RWPE1 (cell line): ENCODE results near the gene CDC42SE2.
"Not testable (repeated sequence)": the region's sequence is repeated elsewhere in the genome, so short reads cannot be mapped to it uniquely, and the experiment has no call there.

Experiments used
- CTCF ChIA-PET: fragments of 350-600 bp; sonication (Branson Sonifier 250); formaldehyde crosslinking; extraction: SDS; loops from one replicate; lab custom pipeline; 2021; lab: Yijun Ruan, JAX
- POLR2A ChIA-PET: fragments of 400-600 bp; formaldehyde crosslinking; extraction: SDS; loops from one replicate; lab custom pipeline; 2020; ENCODE audit warnings: antibody characterized with exemption; ENCODE audit not compliant: low non-redundant PET; lab: Yijun Ruan, JAX
- DNase-seq: peaks from one replicate; pipeline ENCODE4 v3.0.0; 2012; ENCODE audit warnings: low spot score
- H3K27ac ChIP-seq: fragments of 450-650 bp; 2 replicates; pipeline ENCODE4 v1.5.1; 2017
- CTCF ChIP-seq: fragments of 450-650 bp; conservative IDR thresholded peaks from 2 replicates; pipeline ENCODE4 v1.5.1; 2017; ENCODE audit warnings: low read depth, mild to moderate bottlenecking

Gene CDC42SE2

DNA sequence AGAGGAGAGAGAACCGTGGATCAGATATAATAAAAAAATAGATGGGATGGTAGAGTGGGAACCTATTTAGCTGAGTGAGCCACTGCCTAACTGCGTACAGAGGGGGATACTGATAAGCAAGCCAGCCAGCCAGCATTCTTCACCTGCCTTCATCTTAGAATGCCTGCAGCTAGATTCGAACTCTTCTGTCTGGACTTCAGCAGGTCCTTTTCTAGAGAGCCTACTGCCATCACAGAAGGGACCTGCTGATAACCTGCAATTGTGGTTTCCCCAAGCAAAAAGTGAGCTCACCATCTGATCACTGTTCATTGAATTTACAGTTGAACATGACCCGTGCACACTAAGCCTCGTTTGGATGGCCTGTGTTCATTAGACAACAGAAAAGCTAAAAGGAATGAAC lies 109.4 kb downstream of the CDC42SE2 start:
- ChIA-PET CTCF (interaction anchor here (0.8 kb wide), 1 partner anchor 107 kb away, joined by 3 read pairs; no protein-coding TSS in a partner anchor), POLR2A (no interaction called here)
- DNase-seq = no peak
- no peak for TF ChIP-seq CTCF
- no peak overlapping the region for H3K27ac ChIP-seq

DNA sequence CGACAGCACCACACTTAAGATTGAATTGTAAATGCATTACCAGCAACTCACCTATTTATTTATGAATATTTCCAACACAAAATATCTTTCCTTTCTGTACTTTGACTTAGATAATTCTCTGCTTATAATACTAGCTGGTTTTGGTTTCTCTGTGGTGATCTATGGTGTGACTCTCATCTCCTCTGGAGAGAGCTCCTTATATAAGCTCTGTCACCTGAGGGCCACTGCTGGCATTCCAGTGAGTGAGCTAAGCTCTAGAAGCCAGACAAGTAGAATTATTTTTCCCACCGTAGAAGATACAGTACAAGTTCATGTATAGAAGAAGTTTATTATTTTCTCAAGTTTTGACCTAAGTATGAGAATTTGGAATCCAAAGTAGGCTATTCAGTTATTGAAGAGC lies 111.5 kb downstream of the CDC42SE2 start:
- TF ChIP-seq CTCF = no peak
- no peak for DNase-seq
- no peak overlapping the region for H3K27ac ChIP-seq
- POLR2A ChIA-PET = no interaction called here
- CTCF ChIA-PET = interaction anchor here (0.7 kb wide), 1 partner anchor 22 kb away, joined by 5 read pairs; no protein-coding TSS in a partner anchor

DNA sequence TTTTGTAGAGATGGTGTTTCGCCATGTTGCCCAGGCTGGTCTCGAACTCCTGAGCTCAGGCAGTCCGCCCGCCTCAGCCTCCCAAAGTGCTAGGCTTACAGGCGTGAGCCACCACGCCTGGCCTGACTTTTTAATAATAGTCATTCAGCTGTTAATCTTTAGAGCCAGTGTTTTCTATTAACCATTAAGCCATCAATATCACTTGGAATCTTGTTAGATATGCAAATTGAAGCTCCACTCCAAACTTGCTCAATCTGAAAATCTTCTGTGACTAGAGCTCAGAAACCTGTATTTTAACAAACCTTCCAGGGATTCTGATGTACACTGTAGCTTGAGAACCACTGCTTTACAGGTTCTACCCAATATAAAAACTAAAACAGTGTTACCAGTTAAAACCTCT lies 113.5 kb downstream of the CDC42SE2 start:
- no peak for TF ChIP-seq CTCF
- DNase-seq = no peak
- CTCF ChIA-PET = interaction anchor here (0.7 kb wide), 2 partner anchors 302 to 1369 kb away, joined by 3 to 7 read pairs; no protein-coding TSS in a partner anchor
- no peak overlapping the region for H3K27ac ChIP-seq
- POLR2A ChIA-PET = no interaction called here

- no peak for TF ChIP-seq CTCF
- no peak overlapping the region for H3K27ac ChIP-seq
- no peak for DNase-seq
- CTCF ChIA-PET = interaction anchor here (0.7 kb wide), 1 partner anchor 1370 kb away, joined by 3 read pairs; no protein-coding TSS in a partner anchor
- POLR2A ChIA-PET = no interaction called here
These were observed 114.0 kb downstream of the CDC42SE2 start for GRCh38 chr5:131377785-131378325.

GRCh38 chr5:131378721-131379541 lies 115.1 kb downstream of the CDC42SE2 start:
- TF ChIP-seq CTCF = no peak
- DNase-seq = no peak
- ChIA-PET CTCF (interaction anchor here (0.6 kb wide), 1 partner anchor 629 kb away, joined by 3 read pairs; no protein-coding TSS in a partner anchor), POLR2A (no interaction called here)
- H3K27ac ChIP-seq = no peak overlapping the region

- TF ChIP-seq CTCF = no peak
- ChIA-PET CTCF (no interaction called here), POLR2A (no interaction called here)
- DNase-seq = no peak
- no peak overlapping the region for H3K27ac ChIP-seq
These were observed 115.9 kb downstream of the CDC42SE2 start for GRCh38 chr5:131379723-131380122.

DNA sequence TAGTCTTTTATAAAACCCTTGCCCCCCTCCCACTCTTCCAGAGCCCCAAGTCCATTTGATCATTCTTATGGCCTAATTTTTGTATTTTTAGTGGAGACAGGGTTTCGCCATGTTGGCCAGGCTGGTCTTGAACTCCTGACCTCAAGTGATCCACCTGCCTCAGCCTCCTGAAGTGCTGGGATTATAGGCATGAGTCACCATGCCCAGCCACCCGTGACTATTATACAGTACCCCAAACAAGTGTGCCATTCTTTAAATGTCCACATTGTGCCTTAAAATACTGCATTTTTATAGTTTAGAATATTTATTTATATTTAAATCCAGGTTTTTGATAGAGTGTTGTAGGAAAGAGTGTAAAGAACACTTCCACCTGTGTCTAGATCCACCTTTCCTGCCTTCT lies 116.4 kb downstream of the CDC42SE2 start:
- POLR2A ChIA-PET, CTCF ChIA-PET, H3K27ac ChIP-seq, DNase-seq: not testable (repeated sequence)
